Mesendoderm (in vitro differentiated cells): ENCODE measurements around the gene TNIK.

ENCODE experiments used
- DNase-seq: peaks from one replicate; pipeline ENCODE4 v3.0.0; 2013
- H2AK5ac ChIP-seq: 2 replicates; pipeline ENCODE4 v1.6.1; 2013; ENCODE audit warnings: low read length, inconsistent platforms
- H2BK120ac ChIP-seq: 2 replicates; pipeline ENCODE4 v1.6.1; 2013; ENCODE audit warnings: low read depth, mild to moderate bottlenecking, low read length, moderate library complexity, mixed read lengths
- H2BK15ac ChIP-seq: replicated peaks from 2 replicates; pipeline ENCODE4 v1.6.1; 2013; ENCODE audit warnings: low read depth, mild to moderate bottlenecking, moderate library complexity
- H2BK5ac ChIP-seq: 2 replicates; pipeline ENCODE4 v1.6.1; 2013; ENCODE audit warnings: low read length, inconsistent platforms
- H3K18ac ChIP-seq: 2 replicates; pipeline ENCODE4 v1.6.1; 2013; ENCODE audit warnings: mild to moderate bottlenecking, low read length, mixed read lengths
- H3K23ac ChIP-seq: one replicate; pipeline ENCODE4 v1.6.1; 2013; ENCODE audit warnings: low read length
- H3K27ac ChIP-seq: 2 replicates; pipeline ENCODE4 v1.5.1; 2013; ENCODE audit warnings: low read depth, mild to moderate bottlenecking, inconsistent platforms, low read length, moderate library complexity
- H3K27me3 ChIP-seq: 2 replicates; pipeline ENCODE4 v1.6.1; 2013; ENCODE audit warnings: low read length, control low read depth, mild to moderate bottlenecking, inconsistent platforms; ENCODE audit not compliant: insufficient read depth, poor library complexity
- H3K36me3 ChIP-seq: 2 replicates; pipeline ENCODE4 v1.6.1; 2013; ENCODE audit warnings: low read length, inconsistent platforms; ENCODE audit not compliant: control insufficient read depth, insufficient read depth
- H3K4ac ChIP-seq: one replicate; pipeline ENCODE4 v1.6.1; 2013; ENCODE audit warnings: low read depth, mild to moderate bottlenecking, low read length, moderate library complexity
- H3K4me1 ChIP-seq: 2 replicates; pipeline ENCODE4 v1.6.1; 2013; ENCODE audit warnings: low read depth, low read length, inconsistent platforms; ENCODE audit not compliant: control insufficient read depth
- H3K4me2 ChIP-seq: 2 replicates; pipeline ENCODE4 v1.6.1; 2013; ENCODE audit warnings: low read length
- H3K4me3 ChIP-seq: 2 replicates; pipeline ENCODE4 v1.5.1; 2013; ENCODE audit warnings: mild to moderate bottlenecking, low read length
- H3K56ac ChIP-seq: one replicate; pipeline ENCODE4 v1.6.1; 2013; ENCODE audit warnings: low read length
- H3K79me1 ChIP-seq: 2 replicates; pipeline ENCODE4 v1.6.1; 2013; ENCODE audit warnings: low read length, inconsistent platforms
- H3K79me2 ChIP-seq: 2 replicates; pipeline ENCODE4 v1.6.1; 2013; ENCODE audit warnings: mild to moderate bottlenecking, low read length; ENCODE audit not compliant: control insufficient read depth, insufficient read depth
- H3K9ac ChIP-seq: 2 replicates; pipeline ENCODE4 v1.6.1; 2013; ENCODE audit warnings: low read length, inconsistent platforms
- H4K5ac ChIP-seq: one replicate; pipeline ENCODE4 v1.6.1; 2013; ENCODE audit warnings: low read length
- H4K8ac ChIP-seq: one replicate; pipeline ENCODE4 v1.6.1; 2013; ENCODE audit warnings: low read depth, mild to moderate bottlenecking, control low read depth, low read length, moderate library complexity
- WGBS: extraction: QIAGEN DNeasy Blood & Tissue Kit; methylation state at CpG from one replicate; pipeline ENCODE4 v1.1.7; 2013; ENCODE audit warnings: low lambda C conversion rate, missing lambda C conversion rate; ENCODE audit not compliant: insufficient coverage; ENCODE audit errors: extremely low coverage; 5-methylcytosine and 5-hydroxymethylcytosine counted together

The TNIK gene

DNA sequence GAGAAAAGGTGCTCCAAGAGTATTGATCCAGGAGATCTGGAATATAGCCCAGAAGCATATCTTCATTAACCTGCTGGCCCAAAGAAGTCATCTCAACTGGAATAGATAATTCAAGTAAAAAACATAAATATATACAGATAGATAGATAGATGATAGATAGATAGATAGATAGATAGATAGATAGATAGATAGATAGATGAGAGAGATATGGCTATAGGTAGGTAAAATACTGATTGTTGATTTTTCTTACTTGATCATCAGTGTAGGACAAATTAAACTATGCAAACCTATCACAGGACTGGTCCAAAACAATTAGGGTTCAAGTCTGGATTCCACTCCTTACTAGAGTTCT lies 83.6 kb downstream of the TNIK start:
- Histone ChIP-seq H3K4me2 (no peak overlapping the region), H2AK5ac (no peak overlapping the region), H3K4ac (no peak overlapping the region), H3K56ac (no peak overlapping the region), H3K79me2 (no peaks in the 10 kb centered on the region), H3K4me3 (no peak overlapping the region), H2BK120ac (no peak overlapping the region), H3K79me1 (no peaks in the 10 kb centered on the region), H3K27ac (no peak overlapping the region), H2BK5ac (no peak overlapping the region), H4K5ac (no peak overlapping the region), H3K27me3 (no peaks in the 10 kb centered on the region), H3K9ac (no peak overlapping the region), H3K18ac (no peak overlapping the region), H3K4me1 (peaks cover 10% of the 10 kb centered on the region), H3K36me3 (no peaks in the 10 kb centered on the region), H2BK15ac (no peak overlapping the region), H4K8ac (no peak overlapping the region), H3K23ac (no peak overlapping the region)
- no peak for DNase-seq

DNA sequence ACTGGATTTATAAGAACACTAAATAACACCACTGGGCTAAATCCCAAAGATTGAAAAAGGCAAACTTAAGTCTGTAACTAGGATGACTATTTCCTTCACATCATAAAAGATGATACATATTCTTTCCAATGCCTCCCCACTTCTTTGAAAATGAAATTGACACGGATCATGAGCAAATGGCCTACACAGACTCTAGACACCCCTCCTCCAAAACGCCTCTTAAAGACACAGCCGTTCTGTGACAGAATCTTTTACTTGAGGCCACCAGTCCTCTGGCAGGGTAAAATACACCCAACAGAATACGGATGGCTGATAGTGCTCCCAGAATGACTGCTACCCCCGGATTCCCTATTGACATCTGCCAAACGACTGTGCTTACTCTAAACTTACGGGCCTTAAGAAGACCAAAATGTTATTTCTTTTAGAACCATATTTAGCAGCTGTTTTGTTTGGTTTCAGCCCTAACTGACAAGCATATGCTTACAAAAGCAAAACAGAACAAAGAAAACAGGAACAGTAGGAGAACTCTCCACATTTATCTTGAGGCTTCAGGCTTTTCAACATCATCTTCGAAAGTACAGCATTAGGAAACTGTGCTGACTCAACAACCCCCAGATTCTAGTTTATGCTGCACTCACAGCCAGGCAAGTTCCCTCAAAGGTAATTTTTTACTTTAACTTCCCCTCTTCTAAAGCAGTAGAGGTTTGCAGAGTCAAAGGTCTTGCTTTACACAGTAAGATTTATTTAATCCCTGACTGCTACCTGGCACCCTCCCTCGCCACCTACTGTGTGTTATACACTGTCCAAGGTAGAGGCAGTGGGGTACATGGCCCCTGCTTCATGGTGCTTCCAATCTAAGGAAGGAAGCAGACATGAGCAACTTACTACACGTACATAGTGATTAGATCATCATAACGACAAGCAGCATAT lies 84.3 kb downstream of the TNIK start:
- no peaks in the 10 kb centered on the region for H3K79me2 ChIP-seq
- no peak overlapping the region for H3K4me2 ChIP-seq
- no peak for DNase-seq
- no peak overlapping the region for H2AK5ac ChIP-seq
- no peaks in the 10 kb centered on the region for H3K27me3 ChIP-seq
- H3K27ac ChIP-seq: no peak overlapping the region
- WGBS: no CpG with 5 or more reads among the region's 11 CpGs
- no peak overlapping the region for H2BK5ac ChIP-seq
- H3K18ac ChIP-seq: peak overlapping the region; percentile 88
- H2BK120ac ChIP-seq: no peak overlapping the region
- H2BK15ac ChIP-seq: no peak overlapping the region
- H3K79me1 ChIP-seq: no peaks in the 10 kb centered on the region
- H3K56ac ChIP-seq: no peak overlapping the region
- no peak overlapping the region for H3K4me3 ChIP-seq
- H4K5ac ChIP-seq: no peak overlapping the region
- no peak overlapping the region for H3K4ac ChIP-seq
- peaks cover 15% of the 10 kb centered on the region for H3K4me1 ChIP-seq
- H3K23ac ChIP-seq: no peak overlapping the region
- no peak overlapping the region for H4K8ac ChIP-seq
- no peak overlapping the region for H3K9ac ChIP-seq
- H3K36me3 ChIP-seq: no peaks in the 10 kb centered on the region

DNA sequence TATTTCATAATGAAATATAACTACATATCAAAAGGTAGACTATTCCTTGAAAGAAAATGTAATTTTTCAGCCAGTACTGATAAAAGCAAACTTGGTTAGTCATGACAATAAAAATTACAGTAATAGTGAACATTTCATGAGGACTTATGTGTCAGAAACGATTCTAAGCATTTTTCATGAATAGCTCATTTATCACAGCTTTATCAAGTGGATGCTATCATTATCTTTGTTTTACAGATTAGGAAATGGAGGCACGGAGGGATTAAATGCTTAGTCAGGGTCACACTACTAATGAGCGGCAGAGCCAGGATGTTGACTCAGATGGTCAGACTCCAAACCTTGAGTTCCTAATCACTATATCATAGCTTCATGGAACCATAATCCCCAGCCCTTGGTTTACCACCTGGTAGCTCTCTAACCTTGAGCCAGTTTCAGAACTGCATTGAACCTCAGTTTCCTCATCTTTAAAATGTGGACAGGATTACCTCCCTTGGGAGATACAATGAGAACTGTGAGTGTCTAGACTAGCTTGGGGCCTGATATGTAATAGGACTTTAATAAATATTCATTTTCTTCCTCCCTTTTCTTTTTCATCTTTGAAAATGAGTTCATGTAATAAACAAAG lies 85.4 kb downstream of the TNIK start:
- Histone ChIP-seq H3K4me1 (peaks cover 21% of the 10 kb centered on the region), H3K56ac (no peak overlapping the region), H2BK120ac (no peak overlapping the region), H3K18ac (no peak overlapping the region), H3K4ac (no peak overlapping the region), H3K4me3 (no peak overlapping the region), H3K9ac (no peak overlapping the region), H3K79me1 (no peaks in the 10 kb centered on the region), H2AK5ac (no peak overlapping the region), H3K27ac (no peak overlapping the region), H3K23ac (no peak overlapping the region), H2BK15ac (no peak overlapping the region), H3K4me2 (no peak overlapping the region), H2BK5ac (no peak overlapping the region), H4K5ac (no peak overlapping the region), H3K27me3 (no peaks in the 10 kb centered on the region), H3K79me2 (no peaks in the 10 kb centered on the region), H4K8ac (no peak overlapping the region), H3K36me3 (no peaks in the 10 kb centered on the region)
- DNase-seq: peak; percentile 83
- WGBS: no CpG with 5 or more reads among the region's 3 CpGs

DNA sequence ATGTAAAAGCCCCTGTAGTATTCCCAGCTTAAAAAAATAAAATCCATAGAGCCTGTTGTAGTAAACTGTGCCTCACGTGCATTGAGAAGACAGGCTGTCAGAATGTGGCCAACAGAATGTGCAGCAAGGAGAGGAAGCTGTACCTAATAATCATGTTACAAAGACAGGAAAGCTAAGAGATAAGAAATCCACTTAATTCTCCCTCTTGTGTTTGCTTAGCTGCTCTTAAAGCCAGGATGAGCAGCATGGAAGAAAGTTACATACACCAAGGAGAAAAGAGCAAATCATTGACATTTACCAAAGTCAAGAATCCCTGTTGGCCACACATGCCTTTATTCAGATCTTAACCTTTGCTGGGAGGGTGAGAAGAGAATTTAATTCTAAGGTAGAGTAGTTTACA lies 85.9 kb downstream of the TNIK start:
- Histone ChIP-seq H3K9ac (no peak overlapping the region), H3K27me3 (no peaks in the 10 kb centered on the region), H4K8ac (no peak overlapping the region), H2BK120ac (no peak overlapping the region), H2BK5ac (no peak overlapping the region), H3K56ac (no peak overlapping the region), H4K5ac (no peak overlapping the region), H3K4me1 (peaks cover 21% of the 10 kb centered on the region), H3K18ac (no peak overlapping the region), H2BK15ac (no peak overlapping the region), H3K27ac (no peak overlapping the region), H2AK5ac (no peak overlapping the region), H3K4ac (no peak overlapping the region), H3K4me3 (no peak overlapping the region), H3K79me2 (no peaks in the 10 kb centered on the region), H3K23ac (no peak overlapping the region), H3K79me1 (no peaks in the 10 kb centered on the region), H3K36me3 (no peaks in the 10 kb centered on the region), H3K4me2 (no peak overlapping the region)
- WGBS: no CpG with 5 or more reads among the region's 1 CpG
- peak; percentile 62 for DNase-seq

DNA sequence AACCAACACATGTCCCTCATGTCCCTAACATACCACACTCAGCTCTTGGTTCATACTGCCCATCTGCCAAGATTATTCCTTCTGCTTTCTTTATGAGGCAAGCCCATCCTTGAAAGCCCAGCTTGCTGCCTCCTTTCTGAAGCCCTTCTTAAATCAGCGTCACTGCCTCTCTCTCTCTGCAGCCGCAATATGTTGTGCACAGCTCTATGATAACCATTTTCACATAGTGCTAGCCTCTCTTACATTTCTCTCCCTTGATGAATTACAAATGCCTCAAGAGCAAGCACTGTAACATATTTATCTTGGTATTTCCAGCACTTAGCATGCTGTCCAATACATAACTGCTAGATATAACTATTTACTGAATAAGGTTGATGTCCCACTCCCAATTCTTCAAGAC lies 86.5 kb downstream of the TNIK start:
- no peak overlapping the region for H2BK120ac ChIP-seq
- H3K79me2 ChIP-seq: no peaks in the 10 kb centered on the region
- H2BK15ac ChIP-seq: no peak overlapping the region
- DNase-seq: no peak
- H3K27ac ChIP-seq: no peak overlapping the region
- no peaks in the 10 kb centered on the region for H3K36me3 ChIP-seq
- H3K56ac ChIP-seq: no peak overlapping the region
- no peak overlapping the region for H3K4me2 ChIP-seq
- H3K9ac ChIP-seq: no peak overlapping the region
- H3K23ac ChIP-seq: no peak overlapping the region
- no CpG with 5 or more reads among the region's 2 CpGs for WGBS
- H2BK5ac ChIP-seq: no peak overlapping the region
- H4K8ac ChIP-seq: no peak overlapping the region
- no peaks in the 10 kb centered on the region for H3K27me3 ChIP-seq
- H3K18ac ChIP-seq: no peak overlapping the region
- H3K4ac ChIP-seq: no peak overlapping the region
- H2AK5ac ChIP-seq: no peak overlapping the region
- no peaks in the 10 kb centered on the region for H3K79me1 ChIP-seq
- no peak overlapping the region for H3K4me3 ChIP-seq
- H4K5ac ChIP-seq: no peak overlapping the region
- peaks cover 21% of the 10 kb centered on the region for H3K4me1 ChIP-seq
